Keratinocyte (primary cell): ENCODE measurements around the gene CHI3L2. TPM values are rescaled to one million over a fixed set of nuclear protein-coding genes. Genes with fewer than 3 reads are reported as not detected.

Experiments used
- DNase-seq: peaks from one replicate; pipeline ENCODE4 v3.0.0-alpha.2; 2011; ENCODE audit warnings: low read depth, missing footprints, low spot score
- FAIRE-seq: peaks from 2 replicates; lab custom pipeline; 2011; peaks lifted over from hg19 to GRCh38; lab: Jason Lieb, UNC
- H2AFZ ChIP-seq: 2 replicates; pipeline ENCODE4 v1.6.0; 2012; ENCODE audit warnings: low read length, control low read depth, inconsistent platforms; ENCODE audit not compliant: control insufficient read depth
- H3K27ac ChIP-seq: 2 replicates; pipeline ENCODE4 v1.5.1; 2011; ENCODE audit warnings: low read length; ENCODE audit not compliant: control insufficient read depth, insufficient read depth
- H3K27me3 ChIP-seq: 3 replicates; pipeline ENCODE4 v1.6.0; 2011; ENCODE audit warnings: low read length; ENCODE audit not compliant: control insufficient read depth, insufficient read depth; ENCODE audit errors: extremely low read depth
- H3K36me3 ChIP-seq, 2 experiments: 2 replicates in 1 of 2; 3 replicates in 1 of 2; pipeline ENCODE4 v1.5.1; 2011; ENCODE audit warnings: low read length in 2 of 2, mild to moderate bottlenecking in 1 of 2; ENCODE audit not compliant: control insufficient read depth in 2 of 2, insufficient read depth in 2 of 2; ENCODE audit errors: extremely low read depth in 1 of 2
- H3K4me1 ChIP-seq: 3 replicates; pipeline ENCODE4 v1.5.1; 2011; ENCODE audit warnings: low read length; ENCODE audit not compliant: control insufficient read depth, insufficient read depth; ENCODE audit errors: extremely low read depth
- H3K4me2 ChIP-seq: 3 replicates; pipeline ENCODE4 v1.6.0; 2011; ENCODE audit warnings: low read depth, low read length; ENCODE audit not compliant: control insufficient read depth, insufficient read depth; ENCODE audit errors: extremely low read depth
- H3K4me3 ChIP-seq, 3 experiments: fragments of 200-600 bp in 1 of 3; sonication (generic) in 1 of 3; 2 replicates in 2 of 3; 3 replicates in 1 of 3; pipeline ENCODE4 v1.5.1; 2011 to 2016; ENCODE audit warnings: low read length in 3 of 3, mild to moderate bottlenecking in 3 of 3, control low read depth in 2 of 3, inconsistent platforms in 1 of 3, low read depth in 1 of 3, mixed read lengths in 1 of 3, mixed run types in 1 of 3, moderate library complexity in 1 of 3; ENCODE audit not compliant: control insufficient read depth in 2 of 3, insufficient read depth in 2 of 3; ENCODE audit errors: extremely low read depth in 1 of 3
- H3K79me2 ChIP-seq: 2 replicates; pipeline ENCODE4 v1.6.0; 2012; ENCODE audit warnings: low read length; ENCODE audit not compliant: control insufficient read depth, insufficient read depth
- H3K9ac ChIP-seq: 3 replicates; pipeline ENCODE4 v1.6.0; 2011; ENCODE audit warnings: low read length; ENCODE audit not compliant: control insufficient read depth, insufficient read depth; ENCODE audit errors: extremely low read depth
- H3K9me1 ChIP-seq: 3 replicates; pipeline ENCODE4 v1.6.0; 2011; ENCODE audit warnings: low read length; ENCODE audit not compliant: control insufficient read depth, insufficient read depth; ENCODE audit errors: extremely low read depth
- H3K9me3 ChIP-seq: 2 replicates; pipeline ENCODE4 v1.5.1; 2012; ENCODE audit warnings: low read depth, low read length; ENCODE audit not compliant: control insufficient read depth
- H4K20me1 ChIP-seq: 3 replicates; pipeline ENCODE4 v1.6.0; 2011; ENCODE audit warnings: low read length; ENCODE audit not compliant: control insufficient read depth, insufficient read depth; ENCODE audit errors: extremely low read depth
- EZH2 ChIP-seq: IDR thresholded peaks from one replicate; pipeline ENCODE4 v1.6.1; 2012; ENCODE audit warnings: inconsistent platforms, mild to moderate bottlenecking, low read length, moderate library complexity
- dilution Hi-C: fragments of 300-500 bp; cut with MboI; formaldehyde crosslinking; loops from one replicate; pipeline ENCODE4 v1.7.0; 2020; ENCODE audit warnings: low sequenced_read_pairs; ENCODE audit not compliant: extremely low pct_ligation_motif_present
- polyA plus RNA-seq, 5 experiments: library from polyadenylated mRNA; depleted of rRNA in 3 of 5; stranded (reverse) in 3 of 5; stranded (forward) in 1 of 5; unstranded in 1 of 5; fragments of >200 nt; gene quantifications; 1 replicate in 1 of 5; 2 replicates in 3 of 5; 3 replicates in 1 of 5; pipeline versions ENCODE4 v1.2.1 to v1.2.3, GENCODE V29; 2011 to 2012; ENCODE audit warnings: missing spikeins in 2 of 5, low read depth in 1 of 5, low replicate concordance in 1 of 5
- TF ChIP-seq, protein P1 (sequence below), 3 experiments: IDR thresholded peaks in 1 of 3; conservative IDR thresholded peaks in 1 of 3; optimal IDR thresholded peaks in 1 of 3; 2 replicates in 2 of 3; 3 replicates in 1 of 3; pipeline versions ENCODE3 to v1.5.1; 2011; ENCODE audit warnings: low read length in 3 of 3, mild to moderate bottlenecking in 3 of 3, moderate library complexity in 2 of 3, control low read depth in 1 of 3, inconsistent platforms in 1 of 3; ENCODE audit not compliant: insufficient read depth in 2 of 3; ENCODE audit errors: extremely low read depth in 1 of 3

The CHI3L2 gene
- polyA plus RNA-seq, 1 donor (not counting 4 experiments of a cell fraction or from before 2014, with no cell fraction given) = 2.5 TPM

DNA sequence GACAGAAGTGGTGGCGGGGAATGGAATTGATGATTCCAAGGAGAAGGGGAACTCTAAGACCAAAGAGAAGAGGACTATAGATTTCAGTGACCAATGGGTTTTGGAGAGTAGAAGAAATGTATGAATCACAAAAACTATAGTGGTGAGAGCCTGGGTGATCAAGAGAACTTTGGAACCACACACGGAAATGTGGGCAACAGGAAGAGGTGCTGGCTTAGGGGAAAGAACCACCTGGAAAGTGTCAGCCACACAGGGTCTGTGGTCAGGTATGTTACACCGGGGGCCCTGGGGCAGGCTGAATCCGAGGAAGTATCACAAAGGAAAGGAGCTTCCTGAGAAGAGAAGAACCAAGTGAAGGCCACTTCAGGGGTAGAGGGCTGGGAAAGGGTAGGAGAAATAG, 51.6 kb downstream of the CHI3L2 start:
- Histone ChIP-seq H2AFZ (no peak overlapping the region), H3K9me1 (no peaks in the 10 kb centered on the region), H3K27me3 (no peaks in the 10 kb centered on the region), H3K4me1 (no peaks in the 10 kb centered on the region), H3K27ac (no peak overlapping the region), H3K36me3 (no peaks in the 10 kb centered on the region), H3K9me3 (no peaks in the 10 kb centered on the region), H3K79me2 (no peaks in the 10 kb centered on the region), H3K4me3 (no peak overlapping the region), H4K20me1 (no peaks in the 10 kb centered on the region), H3K9ac (no peak overlapping the region), H3K4me2 (no peak overlapping the region)
- DNase-seq (no peak), FAIRE-seq (no peak)
- dilution Hi-C loops = no loop called here
- TF ChIP-seq, protein P1, sequence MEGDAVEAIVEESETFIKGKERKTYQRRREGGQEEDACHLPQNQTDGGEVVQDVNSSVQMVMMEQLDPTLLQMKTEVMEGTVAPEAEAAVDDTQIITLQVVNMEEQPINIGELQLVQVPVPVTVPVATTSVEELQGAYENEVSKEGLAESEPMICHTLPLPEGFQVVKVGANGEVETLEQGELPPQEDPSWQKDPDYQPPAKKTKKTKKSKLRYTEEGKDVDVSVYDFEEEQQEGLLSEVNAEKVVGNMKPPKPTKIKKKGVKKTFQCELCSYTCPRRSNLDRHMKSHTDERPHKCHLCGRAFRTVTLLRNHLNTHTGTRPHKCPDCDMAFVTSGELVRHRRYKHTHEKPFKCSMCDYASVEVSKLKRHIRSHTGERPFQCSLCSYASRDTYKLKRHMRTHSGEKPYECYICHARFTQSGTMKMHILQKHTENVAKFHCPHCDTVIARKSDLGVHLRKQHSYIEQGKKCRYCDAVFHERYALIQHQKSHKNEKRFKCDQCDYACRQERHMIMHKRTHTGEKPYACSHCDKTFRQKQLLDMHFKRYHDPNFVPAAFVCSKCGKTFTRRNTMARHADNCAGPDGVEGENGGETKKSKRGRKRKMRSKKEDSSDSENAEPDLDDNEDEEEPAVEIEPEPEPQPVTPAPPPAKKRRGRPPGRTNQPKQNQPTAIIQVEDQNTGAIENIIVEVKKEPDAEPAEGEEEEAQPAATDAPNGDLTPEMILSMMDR (optimal IDR thresholded peaks at IDR 0.05 in 1 of 3, IDR thresholded peaks at IDR 0.05 in 1 of 3, conservative IDR thresholded peaks at IDR 0.05 in 1 of 3; ENCODE audit: extremely low read depth in 1 of 3, insufficient read depth in 2 of 3, low read length in 3 of 3) = no peak
- no peak for TF ChIP-seq EZH2

DNA sequence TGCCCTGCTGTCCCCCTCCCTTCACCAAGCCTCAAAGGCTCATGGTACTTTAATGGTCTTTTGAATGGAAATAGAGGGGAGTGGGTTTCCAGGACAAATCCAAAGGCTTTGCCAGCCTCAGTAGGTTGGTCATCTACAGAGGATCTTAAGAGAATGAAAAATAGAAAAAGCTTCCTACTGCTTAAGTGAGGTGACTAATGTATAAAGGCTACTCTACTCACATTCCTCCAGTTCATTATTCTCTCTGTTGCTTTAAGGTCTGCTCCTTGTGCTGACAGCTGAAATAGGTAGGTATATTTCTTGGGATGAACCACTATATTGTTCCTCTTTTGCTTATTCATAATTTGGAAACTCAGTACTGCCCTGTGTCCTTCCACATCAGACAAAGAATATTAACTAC, 52.8 kb downstream of the CHI3L2 start:
- Histone ChIP-seq H2AFZ (no peak overlapping the region), H3K9ac (no peak overlapping the region), H3K4me3 (no peak overlapping the region), H3K27me3 (no peaks in the 10 kb centered on the region), H3K79me2 (no peaks in the 10 kb centered on the region), H3K4me1 (no peaks in the 10 kb centered on the region), H3K27ac (no peak overlapping the region), H3K9me3 (no peaks in the 10 kb centered on the region), H4K20me1 (no peaks in the 10 kb centered on the region), H3K9me1 (no peaks in the 10 kb centered on the region), H3K4me2 (no peak overlapping the region), H3K36me3 (no peaks in the 10 kb centered on the region)
- dilution Hi-C loops = no loop called here
- FAIRE-seq = no peak
- DNase-seq = no peak
- no peak for TF ChIP-seq EZH2

DNA sequence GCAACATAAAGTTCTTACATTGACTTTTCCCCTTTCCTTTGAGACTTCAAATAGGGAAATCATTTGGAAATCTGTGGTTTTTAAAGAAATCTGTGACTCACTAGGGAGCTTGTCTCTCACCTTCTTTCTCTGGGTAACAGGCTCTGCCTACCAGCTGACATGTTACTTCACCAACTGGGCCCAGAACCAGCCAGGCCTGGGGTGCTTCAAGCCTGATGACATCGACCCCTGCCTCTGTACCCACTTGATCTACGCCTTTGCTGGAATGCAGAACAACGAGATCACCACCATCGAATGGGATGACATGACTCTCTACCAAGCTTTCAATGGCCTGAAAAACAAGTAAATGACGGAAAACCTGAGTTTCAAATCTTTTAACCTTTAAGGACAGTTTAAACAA, 53.9 kb downstream of the CHI3L2 start:
- no peaks in the 10 kb centered on the region for H3K79me2 ChIP-seq
- H3K27me3 ChIP-seq = peaks cover 2% of the 10 kb centered on the region
- H3K36me3 ChIP-seq = no peaks in the 10 kb centered on the region
- no peak overlapping the region for H2AFZ ChIP-seq
- dilution Hi-C loops = no loop called here
- no peaks in the 10 kb centered on the region for H3K9me1 ChIP-seq
- no peak for DNase-seq
- no peak overlapping the region for H3K27ac ChIP-seq
- no peaks in the 10 kb centered on the region for H3K4me1 ChIP-seq
- FAIRE-seq = no peak
- no peak overlapping the region for H3K4me2 ChIP-seq
- TF ChIP-seq, protein P1 (optimal IDR thresholded peaks at IDR 0.05 in 1 of 3, IDR thresholded peaks at IDR 0.05 in 1 of 3, conservative IDR thresholded peaks at IDR 0.05 in 1 of 3; ENCODE audit: extremely low read depth in 1 of 3, insufficient read depth in 2 of 3, low read length in 3 of 3) = no peak
- TF ChIP-seq EZH2 = no peak
- no peaks in the 10 kb centered on the region for H3K9me3 ChIP-seq
- no peak overlapping the region for H3K9ac ChIP-seq
- no peak overlapping the region for H3K4me3 ChIP-seq
- H4K20me1 ChIP-seq = no peaks in the 10 kb centered on the region
